OCI-LY7 (cell line): ENCODE measurements around the gene ZNF804A. TPM values are rescaled to one million over a fixed set of nuclear protein-coding genes. Genes with fewer than 3 reads are reported as not detected.

Experiments
- BruUV-seq: library from RNA; stranded (reverse); fragments of 400-500 nt; replicated peaks from 2 replicates; lab custom pipeline; 2021; lab: Mats Ljungman, UMichigan
- CTCF ChIA-PET: fragments of 300-600 bp; sonication (Branson Sonifier 250); formaldehyde crosslinking; loops from one replicate; lab custom pipeline; 2022; ENCODE audit warnings: antibody characterized with exemption; ENCODE audit not compliant: unreplicated experiment; lab: Charles Lee
- POLR2A ChIA-PET: fragments of 300-600 bp; sonication (Branson Sonifier 250); formaldehyde crosslinking; loops from one replicate; lab custom pipeline; 2022; ENCODE audit warnings: antibody characterized with exemption; lab: Charles Lee
- DNase-seq: peaks from one replicate; pipeline ENCODE4 v3.0.0-alpha.2; 2015; ENCODE audit warnings: low spot score
- H2AFZ ChIP-seq: fragments of 200-600 bp; sonication (generic), shearing (Covaris generic); 2 replicates; pipeline ENCODE4 v1.6.1; 2014; ENCODE audit warnings: mild to moderate bottlenecking, antibody characterized with exemption, low read length, moderate library complexity
- H3K27ac ChIP-seq: fragments of 200-600 bp; sonication (generic); 2 replicates; pipeline ENCODE4 v1.5.1; 2014; ENCODE audit warnings: mixed run types, low read depth, mild to moderate bottlenecking, moderate library complexity, low read length, inconsistent platforms; ENCODE audit not compliant: poor library complexity, severe bottlenecking
- H3K36me3 ChIP-seq: fragments of 200-600 bp; sonication (generic); 2 replicates; pipeline ENCODE4 v1.6.1; 2014; ENCODE audit warnings: mild to moderate bottlenecking, antibody characterized with exemption, low read length, moderate library complexity, mixed read lengths; ENCODE audit not compliant: insufficient read depth
- H3K4me1 ChIP-seq: fragments of 200-600 bp; sonication (generic); 2 replicates; pipeline ENCODE4 v1.5.1; 2014; ENCODE audit warnings: mild to moderate bottlenecking, low read length; ENCODE audit not compliant: insufficient read depth, poor library complexity, severe bottlenecking
- H3K4me2 ChIP-seq: fragments of 200-600 bp; sonication (generic); 2 replicates; pipeline ENCODE4 v1.6.1; 2014; ENCODE audit warnings: mild to moderate bottlenecking, low read length
- H3K4me3 ChIP-seq: fragments of 200-600 bp; sonication (generic); 2 replicates; pipeline ENCODE4 v1.5.1; 2014; ENCODE audit warnings: mild to moderate bottlenecking, low read depth, low read length; ENCODE audit not compliant: poor library complexity, severe bottlenecking
- H3K79me2 ChIP-seq: fragments of 200-600 bp; sonication (generic); 2 replicates; pipeline ENCODE4 v1.6.1; 2016; ENCODE audit warnings: low read depth, mild to moderate bottlenecking, low read length, moderate library complexity, mixed read lengths; ENCODE audit not compliant: insufficient read depth
- H3K9me2 ChIP-seq: fragments of 200-600 bp; sonication (generic); 2 replicates; pipeline ENCODE4 v1.6.1; 2016; ENCODE audit warnings: mild to moderate bottlenecking, low read length, mixed read lengths; ENCODE audit not compliant: insufficient read depth
- H3K9me3 ChIP-seq: fragments of 200-600 bp; sonication (generic); 2 replicates; pipeline ENCODE4 v1.6.1; 2014; ENCODE audit warnings: mild to moderate bottlenecking, mixed run types, low read length, mixed read lengths
- H4K20me1 ChIP-seq: fragments of 200-600 bp; sonication (generic); 2 replicates; pipeline ENCODE4 v1.6.1; 2014; ENCODE audit warnings: mild to moderate bottlenecking, antibody characterized with exemption, low read length, moderate library complexity, mixed read lengths; ENCODE audit not compliant: insufficient read depth
- EZH2phosphoT487 ChIP-seq: fragments of 200-600 bp; sonication (generic); IDR thresholded peaks from 2 replicates; pipeline ENCODE4 v1.6.1; 2018; ENCODE audit warnings: low read depth, borderline replicate concordance, mild to moderate bottlenecking, mixed run types, antibody characterized with exemption, low read length, moderate library complexity, mixed read lengths
- intact Hi-C: fragments of 100-400 bp; cut with micrococcal nuclease; formaldehyde crosslinking; loops from one replicate; pipeline ENCODE4 v1.10.0; 2022; ENCODE audit not compliant: unreplicated experiment
- total RNA-seq, 2 experiments: library from RNA; depleted of rRNA in 1 of 2; stranded (reverse); fragments of >200 nt in 1 of 2; shearing (Covaris generic) in 1 of 2; gene quantifications; 2 replicates each; pipeline ENCODE4 v1.2.3, GENCODE V29; 2014 to 2022
- TF ChIP-seq, protein P1 (sequence below): fragments of 200-600 bp; sonication (generic); conservative IDR thresholded peaks from 2 replicates; pipeline ENCODE4 v1.5.1; 2014; ENCODE audit warnings: mild to moderate bottlenecking, antibody characterized with exemption, low read length, moderate library complexity, mixed read lengths

The ZNF804A gene
- total RNA-seq, 2 experiments from 2014 or later, result 14.4 to 19.9 TPM

DNA sequence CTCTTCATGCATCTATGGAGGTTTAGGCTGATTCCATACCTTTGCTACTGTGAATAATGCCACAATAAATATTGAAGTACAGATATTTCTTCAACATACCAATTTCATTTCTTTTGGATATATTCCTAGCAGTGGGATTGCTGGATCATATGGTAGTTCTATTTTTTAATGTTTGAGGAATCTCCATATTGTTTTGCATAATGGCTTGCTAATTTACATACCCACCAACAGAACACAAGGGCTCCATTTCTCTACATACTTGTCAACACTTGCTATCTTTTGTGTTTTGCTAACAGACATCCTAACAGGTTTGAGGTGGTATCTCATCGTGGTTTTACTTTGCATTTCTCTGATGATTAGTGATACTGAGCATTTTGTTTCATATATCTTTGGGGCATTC, 253.2 kb downstream of the ZNF804A start:
- H3K79me2 ChIP-seq, result peaks cover 35% of the 10 kb centered on the region; the same call in 1 of the 2 replicates
- H3K9me3 ChIP-seq, result no peaks in the 10 kb centered on the region
- BruUV-seq, result no TSS peak
- intact Hi-C loops, result no loop called here
- H3K27ac ChIP-seq, result no peak overlapping the region
- no peak overlapping the region for H3K4me3 ChIP-seq
- ChIA-PET CTCF (no interaction called here), POLR2A (interaction anchor here (0.6 to 0.7 kb wide), 5 partner anchors 9 to 546 kb away, joined by 3 to 8 read pairs (median 4); no protein-coding TSS in a partner anchor)
- no peaks in the 10 kb centered on the region for H3K9me2 ChIP-seq
- peaks cover 8% of the 10 kb centered on the region for H3K36me3 ChIP-seq
- no peak overlapping the region for H3K4me2 ChIP-seq
- DNase-seq, result no peak
- no peaks in the 10 kb centered on the region for H3K4me1 ChIP-seq
- no peaks in the 10 kb centered on the region for H4K20me1 ChIP-seq
- H2AFZ ChIP-seq, result no peak overlapping the region
- TF ChIP-seq EZH2phosphoT487, result no peak
- TF ChIP-seq, protein P1, sequence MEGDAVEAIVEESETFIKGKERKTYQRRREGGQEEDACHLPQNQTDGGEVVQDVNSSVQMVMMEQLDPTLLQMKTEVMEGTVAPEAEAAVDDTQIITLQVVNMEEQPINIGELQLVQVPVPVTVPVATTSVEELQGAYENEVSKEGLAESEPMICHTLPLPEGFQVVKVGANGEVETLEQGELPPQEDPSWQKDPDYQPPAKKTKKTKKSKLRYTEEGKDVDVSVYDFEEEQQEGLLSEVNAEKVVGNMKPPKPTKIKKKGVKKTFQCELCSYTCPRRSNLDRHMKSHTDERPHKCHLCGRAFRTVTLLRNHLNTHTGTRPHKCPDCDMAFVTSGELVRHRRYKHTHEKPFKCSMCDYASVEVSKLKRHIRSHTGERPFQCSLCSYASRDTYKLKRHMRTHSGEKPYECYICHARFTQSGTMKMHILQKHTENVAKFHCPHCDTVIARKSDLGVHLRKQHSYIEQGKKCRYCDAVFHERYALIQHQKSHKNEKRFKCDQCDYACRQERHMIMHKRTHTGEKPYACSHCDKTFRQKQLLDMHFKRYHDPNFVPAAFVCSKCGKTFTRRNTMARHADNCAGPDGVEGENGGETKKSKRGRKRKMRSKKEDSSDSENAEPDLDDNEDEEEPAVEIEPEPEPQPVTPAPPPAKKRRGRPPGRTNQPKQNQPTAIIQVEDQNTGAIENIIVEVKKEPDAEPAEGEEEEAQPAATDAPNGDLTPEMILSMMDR, result no peak

DNA sequence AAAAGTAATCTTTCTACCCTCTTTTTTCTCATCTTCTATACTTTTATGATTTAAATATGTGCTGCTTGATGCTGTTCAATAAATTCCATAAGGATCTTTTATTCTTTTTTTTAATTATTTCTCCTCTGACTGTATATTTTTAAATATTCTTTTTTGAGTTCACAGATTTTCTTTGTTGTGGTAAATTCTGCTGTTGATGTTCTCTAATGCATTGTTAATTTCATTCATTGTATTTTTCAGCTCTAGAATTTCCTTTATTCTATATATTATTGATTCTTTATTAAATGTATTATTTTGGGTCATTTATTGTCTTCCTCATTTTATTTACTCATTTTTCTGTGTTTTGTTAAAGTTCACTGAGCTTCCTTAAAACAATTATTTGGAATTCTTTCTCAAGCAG, 260.9 kb downstream of the ZNF804A start:
- H3K9me3 ChIP-seq, result peaks cover 11% of the 10 kb centered on the region; the same call in 1 of the 2 replicates
- H4K20me1 ChIP-seq, result no peaks in the 10 kb centered on the region
- intact Hi-C loops, result no loop called here
- no peak overlapping the region for H2AFZ ChIP-seq
- H3K4me2 ChIP-seq, result no peak overlapping the region
- H3K36me3 ChIP-seq, result peaks cover 17% of the 10 kb centered on the region
- no peak for DNase-seq
- H3K79me2 ChIP-seq, result peaks cover 49% of the 10 kb centered on the region; the same call in 1 of the 2 replicates
- ChIA-PET CTCF (no interaction called here), POLR2A (interaction anchor here (0.8 kb wide), 1 partner anchor 1736 kb away, joined by 3 read pairs; no protein-coding TSS in a partner anchor)
- BruUV-seq, result no TSS peak
- H3K4me3 ChIP-seq, result no peak overlapping the region
- H3K4me1 ChIP-seq, result no peaks in the 10 kb centered on the region
- no peak overlapping the region for H3K27ac ChIP-seq
- TF ChIP-seq, protein P1, result no peak
- no peak for TF ChIP-seq EZH2phosphoT487
- H3K9me2 ChIP-seq, result no peaks in the 10 kb centered on the region

DNA sequence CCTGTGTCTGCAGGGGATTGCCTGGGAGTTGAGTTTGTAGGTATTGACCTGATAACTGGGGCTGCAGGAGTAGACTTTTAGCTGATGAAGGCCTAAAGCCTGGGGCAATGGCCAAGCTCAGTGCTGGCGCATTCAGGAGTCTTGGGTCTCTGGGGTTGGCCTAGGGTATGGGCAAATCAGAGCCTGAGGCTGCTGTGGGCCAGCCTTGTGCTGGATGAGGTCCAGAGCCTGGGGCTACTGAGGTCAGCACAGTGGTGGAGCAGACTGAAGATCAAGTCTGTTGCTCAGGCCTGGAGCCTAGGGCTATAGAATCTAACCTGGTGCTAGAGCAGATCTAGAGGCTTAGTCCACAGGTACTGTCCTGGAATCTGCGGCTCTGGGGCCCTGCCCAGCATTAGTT, 262.4 kb downstream of the ZNF804A start:
- POLR2A ChIA-PET, result interaction anchor here (1.0 kb wide), 1 partner anchor 11 kb away, joined by 3 read pairs; no protein-coding TSS in a partner anchor
- no peak for DNase-seq
- BruUV-seq, result no TSS peak
- TF ChIP-seq, protein P1, result no peak
- no peak for TF ChIP-seq EZH2phosphoT487
- Histone ChIP-seq H4K20me1 (no peaks in the 10 kb centered on the region), H2AFZ (no peak overlapping the region), H3K79me2 (peaks cover 49% of the 10 kb centered on the region; the same call in 1 of the 2 replicates), H3K4me3 (no peak overlapping the region), H3K4me1 (no peaks in the 10 kb centered on the region), H3K4me2 (no peak overlapping the region), H3K27ac (no peak overlapping the region), H3K9me3 (peaks cover 11% of the 10 kb centered on the region; the same call in 1 of the 2 replicates), H3K36me3 (peaks cover 12% of the 10 kb centered on the region), H3K9me2 (no peaks in the 10 kb centered on the region)
- CTCF ChIA-PET, result no interaction called here
- intact Hi-C loops, result no loop called here
